IPS-20b (cell line): Measurements from ENCODE around the gene ISG20.

Experiments
- H3K27ac ChIP-seq: one replicate; pipeline ENCODE4 v1.5.1; 2013; ENCODE audit warnings: low read length
- H3K27me3 ChIP-seq: 2 replicates; pipeline ENCODE4 v1.6.1; 2013; ENCODE audit warnings: mild to moderate bottlenecking, low read length, inconsistent platforms; ENCODE audit not compliant: insufficient read depth
- H3K36me3 ChIP-seq: 2 replicates; pipeline ENCODE4 v1.6.1; 2013; ENCODE audit warnings: low read depth, mild to moderate bottlenecking, inconsistent platforms, low read length, moderate library complexity; ENCODE audit not compliant: insufficient read depth
- H3K4me1 ChIP-seq: 2 replicates; pipeline ENCODE4 v1.6.1; 2013; ENCODE audit warnings: mild to moderate bottlenecking, control low read depth, inconsistent platforms, low read length, moderate library complexity; ENCODE audit not compliant: insufficient read depth
- H3K4me3 ChIP-seq: 2 replicates; pipeline ENCODE4 v1.5.1; 2013; ENCODE audit warnings: mild to moderate bottlenecking, low read length, inconsistent platforms
- H3K9ac ChIP-seq: 2 replicates; pipeline ENCODE4 v1.6.1; 2013; ENCODE audit warnings: low read depth, mild to moderate bottlenecking, inconsistent platforms, low read length, moderate library complexity
- H3K9me3 ChIP-seq: 2 replicates; pipeline ENCODE4 v1.6.1; 2013; ENCODE audit warnings: mild to moderate bottlenecking, low read depth, low read length, inconsistent platforms; ENCODE audit not compliant: insufficient read depth

Gene ISG20

GRCh38 chr15:88610701-88611231 lies 28.1 kb upstream of the ISG20 start:
- Histone ChIP-seq H3K27ac (no peak overlapping the region), H3K9me3 (no peaks in the 10 kb centered on the region), H3K4me3 (peak overlapping the region; percentile 26; the same call in 1 of the 2 replicates), H3K4me1 (peaks cover 54% of the 10 kb centered on the region), H3K9ac (no peak overlapping the region), H3K27me3 (peaks cover 77% of the 10 kb centered on the region), H3K36me3 (no peaks in the 10 kb centered on the region)

GRCh38 chr15:88612186-88612796 lies 26.5 kb upstream of the ISG20 start:
- no peaks in the 10 kb centered on the region for H3K36me3 ChIP-seq
- no peak overlapping the region for H3K4me3 ChIP-seq
- H3K27me3 ChIP-seq, result peaks cover 62% of the 10 kb centered on the region
- H3K27ac ChIP-seq, result no peak overlapping the region
- H3K9me3 ChIP-seq, result no peaks in the 10 kb centered on the region
- peaks cover 53% of the 10 kb centered on the region for H3K4me1 ChIP-seq
- H3K9ac ChIP-seq, result no peak overlapping the region

GRCh38 chr15:88613074-88613944 lies 25.5 kb upstream of the ISG20 start:
- no peaks in the 10 kb centered on the region for H3K36me3 ChIP-seq
- H3K27me3 ChIP-seq, result peaks cover 52% of the 10 kb centered on the region
- H3K27ac ChIP-seq, result no peak overlapping the region
- no peak overlapping the region for H3K9ac ChIP-seq
- peaks cover 53% of the 10 kb centered on the region for H3K4me1 ChIP-seq
- no peak overlapping the region for H3K4me3 ChIP-seq
- no peaks in the 10 kb centered on the region for H3K9me3 ChIP-seq

- H3K9me3 ChIP-seq, result no peaks in the 10 kb centered on the region
- peaks cover 30% of the 10 kb centered on the region for H3K27me3 ChIP-seq
- no peak overlapping the region for H3K4me3 ChIP-seq
- peak overlapping the region; percentile 40; the same call in 1 of the 2 replicates for H3K9ac ChIP-seq
- no peak overlapping the region for H3K27ac ChIP-seq
- no peaks in the 10 kb centered on the region for H3K36me3 ChIP-seq
- peaks cover 43% of the 10 kb centered on the region for H3K4me1 ChIP-seq
These were observed 23.3 kb upstream of the ISG20 start for GRCh38 chr15:88615303-88616107.

GRCh38 chr15:88616240-88616639 lies 22.6 kb upstream of the ISG20 start:
- Histone ChIP-seq H3K27me3 (peaks cover 22% of the 10 kb centered on the region), H3K9ac (no peak overlapping the region), H3K4me3 (no peak overlapping the region), H3K36me3 (no peaks in the 10 kb centered on the region), H3K27ac (no peak overlapping the region), H3K4me1 (peaks cover 41% of the 10 kb centered on the region), H3K9me3 (no peaks in the 10 kb centered on the region)

- Histone ChIP-seq H3K36me3 (peaks cover 2% of the 10 kb centered on the region; the same call in 1 of the 2 replicates), H3K4me3 (no peak overlapping the region), H3K27ac (no peak overlapping the region), H3K9me3 (no peaks in the 10 kb centered on the region), H3K27me3 (peaks cover 13% of the 10 kb centered on the region), H3K9ac (no peak overlapping the region), H3K4me1 (peaks cover 33% of the 10 kb centered on the region)
These were observed 21.6 kb upstream of the ISG20 start for GRCh38 chr15:88617031-88617722.

GRCh38 chr15:88617790-88618189 lies 21.0 kb upstream of the ISG20 start:
- peaks cover 5% of the 10 kb centered on the region; the same call in 1 of the 2 replicates for H3K36me3 ChIP-seq
- peaks cover 12% of the 10 kb centered on the region for H3K27me3 ChIP-seq
- no peak overlapping the region for H3K9ac ChIP-seq
- H3K4me1 ChIP-seq, result peaks cover 29% of the 10 kb centered on the region; the same call in 1 of the 2 replicates
- no peaks in the 10 kb centered on the region for H3K9me3 ChIP-seq
- H3K27ac ChIP-seq, result no peak overlapping the region
- H3K4me3 ChIP-seq, result no peak overlapping the region

- Histone ChIP-seq H3K9ac (no peak overlapping the region), H3K27me3 (peaks cover 8% of the 10 kb centered on the region), H3K4me3 (no peak overlapping the region), H3K4me1 (peaks cover 26% of the 10 kb centered on the region; the same call in 1 of the 2 replicates), H3K9me3 (no peaks in the 10 kb centered on the region), H3K36me3 (peaks cover 9% of the 10 kb centered on the region), H3K27ac (no peak overlapping the region)
These were observed 20.1 kb upstream of the ISG20 start for GRCh38 chr15:88618686-88619085.

- H3K4me3 ChIP-seq, result peak overlapping the region; percentile 96
- H3K27ac ChIP-seq, result no peak overlapping the region
- H3K36me3 ChIP-seq, result peaks cover 19% of the 10 kb centered on the region
- H3K4me1 ChIP-seq, result peaks cover 32% of the 10 kb centered on the region; the same call in 1 of the 2 replicates
- H3K9me3 ChIP-seq, result no peaks in the 10 kb centered on the region
- peak overlapping the region; percentile 41; the same call in 1 of the 2 replicates for H3K9ac ChIP-seq
- H3K27me3 ChIP-seq, result no peaks in the 10 kb centered on the region
These were observed 19.0 kb upstream of the ISG20 start for GRCh38 chr15:88619796-88620195.

- no peaks in the 10 kb centered on the region for H3K9me3 ChIP-seq
- H3K36me3 ChIP-seq, result peaks cover 31% of the 10 kb centered on the region
- peak within 1 kb of the TSS; percentile 84 for H3K27ac ChIP-seq
- H3K4me1 ChIP-seq, result peaks cover 27% of the 10 kb centered on the region; the same call in 1 of the 2 replicates
- peak within 1 kb of the TSS; percentile 93 for H3K9ac ChIP-seq
- H3K4me3 ChIP-seq, result peak within 1 kb of the TSS; percentile 96
- no peaks in the 10 kb centered on the region for H3K27me3 ChIP-seq
These were observed 17.6 kb upstream of the ISG20 start, which contains the start of gene AEN for GRCh38 chr15:88620995-88621772. Gene AEN (plus strand): TSS chr15:88621340. CDS start chr15:88626210, 4,870 bp downstream.
